Measurements from ENCODE around the gene GPR83. TPM values are rescaled to one million over a fixed set of nuclear protein-coding genes. Genes with fewer than 3 reads are reported as not detected.

The GPR83 gene
- polyA plus RNA-seq, 1 donor from 2014 or later = 0.37 TPM

DNA sequence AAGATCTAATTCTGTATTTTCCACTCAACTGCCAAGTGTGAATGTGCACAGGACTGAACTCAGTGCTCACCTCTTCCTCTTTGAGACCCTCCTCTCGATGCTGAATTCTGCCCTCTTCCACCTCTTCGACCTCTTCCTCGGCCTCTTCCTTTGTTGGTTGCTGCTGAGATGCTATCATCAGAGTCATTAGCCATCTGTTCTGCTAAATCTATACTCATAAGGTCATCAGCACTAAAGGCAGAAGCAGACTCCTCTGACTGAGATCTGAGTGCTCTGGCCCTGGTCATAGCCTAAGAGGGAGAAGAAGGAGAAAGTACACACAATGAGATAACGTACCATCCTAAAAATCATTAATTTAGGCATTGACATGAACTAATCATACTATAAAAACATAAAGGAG, 45.9 kb upstream of the GPR83 start:
- no peaks in the 10 kb centered on the region for H3K27me3 ChIP-seq (ENCODE audit: insufficient read depth, low read depth, low read length)
- no peaks in the 10 kb centered on the region for H3K9me3 ChIP-seq (ENCODE audit: low read length)
- TF ChIP-seq EZH2 (IDR thresholded peaks at IDR 0.05; ENCODE audit: borderline replicate concordance, insufficient read depth, low read length, poor library complexity, severe bottlenecking) = no peak
- no peak for TF ChIP-seq TAF1 (IDR thresholded peaks at IDR 0.05; ENCODE audit: low read depth)
- TF ChIP-seq MXI1 (conservative IDR thresholded peaks at IDR 0.05; ENCODE audit: poor library complexity, severe bottlenecking) = no peak
- TF ChIP-seq RAD21 (conservative IDR thresholded peaks at IDR 0.05) = no peak
- no peak for TF ChIP-seq EP300 (conservative IDR thresholded peaks at IDR 0.05; ENCODE audit: poor library complexity, severe bottlenecking)
- TF ChIP-seq, protein P1, sequence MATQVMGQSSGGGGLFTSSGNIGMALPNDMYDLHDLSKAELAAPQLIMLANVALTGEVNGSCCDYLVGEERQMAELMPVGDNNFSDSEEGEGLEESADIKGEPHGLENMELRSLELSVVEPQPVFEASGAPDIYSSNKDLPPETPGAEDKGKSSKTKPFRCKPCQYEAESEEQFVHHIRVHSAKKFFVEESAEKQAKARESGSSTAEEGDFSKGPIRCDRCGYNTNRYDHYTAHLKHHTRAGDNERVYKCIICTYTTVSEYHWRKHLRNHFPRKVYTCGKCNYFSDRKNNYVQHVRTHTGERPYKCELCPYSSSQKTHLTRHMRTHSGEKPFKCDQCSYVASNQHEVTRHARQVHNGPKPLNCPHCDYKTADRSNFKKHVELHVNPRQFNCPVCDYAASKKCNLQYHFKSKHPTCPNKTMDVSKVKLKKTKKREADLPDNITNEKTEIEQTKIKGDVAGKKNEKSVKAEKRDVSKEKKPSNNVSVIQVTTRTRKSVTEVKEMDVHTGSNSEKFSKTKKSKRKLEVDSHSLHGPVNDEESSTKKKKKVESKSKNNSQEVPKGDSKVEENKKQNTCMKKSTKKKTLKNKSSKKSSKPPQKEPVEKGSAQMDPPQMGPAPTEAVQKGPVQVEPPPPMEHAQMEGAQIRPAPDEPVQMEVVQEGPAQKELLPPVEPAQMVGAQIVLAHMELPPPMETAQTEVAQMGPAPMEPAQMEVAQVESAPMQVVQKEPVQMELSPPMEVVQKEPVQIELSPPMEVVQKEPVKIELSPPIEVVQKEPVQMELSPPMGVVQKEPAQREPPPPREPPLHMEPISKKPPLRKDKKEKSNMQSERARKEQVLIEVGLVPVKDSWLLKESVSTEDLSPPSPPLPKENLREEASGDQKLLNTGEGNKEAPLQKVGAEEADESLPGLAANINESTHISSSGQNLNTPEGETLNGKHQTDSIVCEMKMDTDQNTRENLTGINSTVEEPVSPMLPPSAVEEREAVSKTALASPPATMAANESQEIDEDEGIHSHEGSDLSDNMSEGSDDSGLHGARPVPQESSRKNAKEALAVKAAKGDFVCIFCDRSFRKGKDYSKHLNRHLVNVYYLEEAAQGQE (IDR thresholded peaks at IDR 0.05; ENCODE audit: borderline replicate concordance) = no peak
- TF ChIP-seq, protein P2, sequence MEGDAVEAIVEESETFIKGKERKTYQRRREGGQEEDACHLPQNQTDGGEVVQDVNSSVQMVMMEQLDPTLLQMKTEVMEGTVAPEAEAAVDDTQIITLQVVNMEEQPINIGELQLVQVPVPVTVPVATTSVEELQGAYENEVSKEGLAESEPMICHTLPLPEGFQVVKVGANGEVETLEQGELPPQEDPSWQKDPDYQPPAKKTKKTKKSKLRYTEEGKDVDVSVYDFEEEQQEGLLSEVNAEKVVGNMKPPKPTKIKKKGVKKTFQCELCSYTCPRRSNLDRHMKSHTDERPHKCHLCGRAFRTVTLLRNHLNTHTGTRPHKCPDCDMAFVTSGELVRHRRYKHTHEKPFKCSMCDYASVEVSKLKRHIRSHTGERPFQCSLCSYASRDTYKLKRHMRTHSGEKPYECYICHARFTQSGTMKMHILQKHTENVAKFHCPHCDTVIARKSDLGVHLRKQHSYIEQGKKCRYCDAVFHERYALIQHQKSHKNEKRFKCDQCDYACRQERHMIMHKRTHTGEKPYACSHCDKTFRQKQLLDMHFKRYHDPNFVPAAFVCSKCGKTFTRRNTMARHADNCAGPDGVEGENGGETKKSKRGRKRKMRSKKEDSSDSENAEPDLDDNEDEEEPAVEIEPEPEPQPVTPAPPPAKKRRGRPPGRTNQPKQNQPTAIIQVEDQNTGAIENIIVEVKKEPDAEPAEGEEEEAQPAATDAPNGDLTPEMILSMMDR (IDR thresholded peaks at IDR 0.05; ENCODE audit: poor library complexity, severe bottlenecking) = no peak
- no peak for TF ChIP-seq POLR2AphosphoS5 (IDR thresholded peaks at IDR 0.05)
- no peak for TF ChIP-seq SMC3 (conservative IDR thresholded peaks at IDR 0.05; ENCODE audit: poor library complexity)
- H3K4me2 ChIP-seq (ENCODE audit: low read length) = no peak overlapping the region
- H2AFZ ChIP-seq (ENCODE audit: low read depth, low read length) = no peak overlapping the region
- no peak overlapping the region for H3K27ac ChIP-seq (ENCODE audit: low read length)
- no peaks in the 10 kb centered on the region for H3K9me2 ChIP-seq (ENCODE audit: insufficient read depth, low read length)
- H3K36me3 ChIP-seq (ENCODE audit: insufficient read depth, low read length) = no peaks in the 10 kb centered on the region
- H4K20me1 ChIP-seq (ENCODE audit: insufficient read depth) = no peaks in the 10 kb centered on the region
- no peaks in the 10 kb centered on the region for H3K79me2 ChIP-seq (replicated peaks; ENCODE audit: insufficient read depth, low read length)
- H3F3A ChIP-seq (ENCODE audit: insufficient read depth, low read length, poor library complexity, severe bottlenecking) = no peaks in the 10 kb centered on the region
- H3K9ac ChIP-seq (ENCODE audit: low read length) = no peak overlapping the region
- H3K4me3 ChIP-seq (ENCODE audit: low read length) = no peak overlapping the region

DNA sequence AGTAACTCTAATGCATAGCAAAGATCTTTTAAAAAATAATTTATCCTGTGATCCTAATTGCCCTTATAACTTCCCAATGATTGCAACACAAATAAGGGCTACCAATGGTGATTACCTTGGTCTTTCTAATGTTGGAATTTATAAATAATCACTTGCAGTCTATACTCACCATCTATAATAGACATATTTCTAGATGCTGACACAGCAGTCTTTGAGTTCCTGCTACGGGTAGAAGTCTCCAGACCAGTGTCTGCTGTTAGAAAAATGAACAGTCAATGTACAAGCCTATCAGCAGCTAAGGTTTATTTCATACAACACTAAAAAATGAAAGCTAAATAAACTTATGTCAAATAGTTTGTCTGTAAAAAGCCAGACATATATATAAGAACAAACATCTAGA, 44.4 kb upstream of the GPR83 start:
- H3K9ac ChIP-seq (ENCODE audit: low read length) = no peak overlapping the region
- H3K27me3 ChIP-seq (ENCODE audit: insufficient read depth, low read depth, low read length) = no peaks in the 10 kb centered on the region
- no peaks in the 10 kb centered on the region for H3K79me2 ChIP-seq (replicated peaks; ENCODE audit: insufficient read depth, low read length)
- no peaks in the 10 kb centered on the region for H3K9me3 ChIP-seq (ENCODE audit: low read length)
- no peak overlapping the region for H2AFZ ChIP-seq (ENCODE audit: low read depth, low read length)
- no peak overlapping the region for H3K4me2 ChIP-seq (ENCODE audit: low read length)
- H3K36me3 ChIP-seq (ENCODE audit: insufficient read depth, low read length) = no peaks in the 10 kb centered on the region
- no peak overlapping the region for H3K4me3 ChIP-seq (ENCODE audit: low read length)
- TF ChIP-seq SMC3 (conservative IDR thresholded peaks at IDR 0.05; ENCODE audit: poor library complexity) = no peak
- no peak for TF ChIP-seq RAD21 (conservative IDR thresholded peaks at IDR 0.05)
- TF ChIP-seq EP300 (conservative IDR thresholded peaks at IDR 0.05; ENCODE audit: poor library complexity, severe bottlenecking) = no peak
- TF ChIP-seq, protein P2 (IDR thresholded peaks at IDR 0.05; ENCODE audit: poor library complexity, severe bottlenecking) = no peak
- TF ChIP-seq EZH2 (IDR thresholded peaks at IDR 0.05; ENCODE audit: borderline replicate concordance, insufficient read depth, low read length, poor library complexity, severe bottlenecking) = no peak
- no peak for TF ChIP-seq POLR2AphosphoS5 (IDR thresholded peaks at IDR 0.05)
- TF ChIP-seq TAF1 (IDR thresholded peaks at IDR 0.05; ENCODE audit: low read depth) = no peak
- TF ChIP-seq, protein P1 (IDR thresholded peaks at IDR 0.05; ENCODE audit: borderline replicate concordance) = no peak
- no peak for TF ChIP-seq MXI1 (conservative IDR thresholded peaks at IDR 0.05; ENCODE audit: poor library complexity, severe bottlenecking)
- H3K9me2 ChIP-seq (ENCODE audit: insufficient read depth, low read length) = no peaks in the 10 kb centered on the region
- H3F3A ChIP-seq (ENCODE audit: insufficient read depth, low read length, poor library complexity, severe bottlenecking) = no peaks in the 10 kb centered on the region
- no peaks in the 10 kb centered on the region for H4K20me1 ChIP-seq (ENCODE audit: insufficient read depth)
- H3K27ac ChIP-seq (ENCODE audit: low read length) = no peak overlapping the region

Data from neural cell (in vitro differentiated cells).